Lower leg skin (tissue), 3 donors: Measurements from ENCODE around the gene SASH1.

ENCODE experiments used
- POLR2A ChIP-seq, 2 donors: fragments of 450-650 bp; IDR thresholded peaks; one replicate each; pipeline ENCODE4 v1.6.1; 2016 to 2017; ENCODE audit warnings: antibody characterized with exemption in 2 of 2, mild to moderate bottlenecking in 1 of 2, moderate library complexity in 1 of 2
- TF ChIP-seq, protein P1 (sequence below), 3 donors: fragments of 450-650 bp; IDR thresholded peaks; one replicate each; pipeline ENCODE4 v1.5.1; 2016; ENCODE audit warnings: antibody characterized with exemption in 3 of 3, mild to moderate bottlenecking in 3 of 3, moderate library complexity in 2 of 3

DNA sequence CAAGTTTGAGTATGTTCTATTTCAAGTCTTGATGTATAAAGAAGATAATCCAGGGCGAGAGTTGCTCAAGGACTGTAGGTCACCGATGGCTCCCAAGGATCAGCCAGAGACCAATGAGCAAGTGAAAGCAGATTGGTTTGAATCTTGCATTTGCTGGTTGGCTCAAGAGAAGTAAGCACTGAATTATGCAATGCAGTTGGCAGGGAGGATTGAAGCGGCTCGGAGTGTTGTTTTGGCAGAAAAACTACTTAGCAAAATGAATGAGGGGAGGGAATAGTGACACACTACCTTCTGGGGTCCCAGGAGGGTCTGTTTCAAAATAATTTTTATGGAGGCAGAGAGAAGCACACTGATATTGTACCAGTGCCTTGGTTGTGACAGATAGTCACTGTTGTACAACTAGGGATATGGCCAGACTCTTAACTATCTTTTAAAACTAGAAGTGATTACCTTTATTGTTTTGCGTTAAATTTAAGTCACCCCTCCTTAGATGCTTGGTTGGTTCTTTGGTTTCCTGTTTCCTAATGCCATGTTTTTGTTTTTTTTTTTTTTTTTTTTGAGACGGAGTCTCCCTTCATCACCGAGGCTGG, 15.7 kb downstream of the SASH1 start:
- TF ChIP-seq, protein P1, sequence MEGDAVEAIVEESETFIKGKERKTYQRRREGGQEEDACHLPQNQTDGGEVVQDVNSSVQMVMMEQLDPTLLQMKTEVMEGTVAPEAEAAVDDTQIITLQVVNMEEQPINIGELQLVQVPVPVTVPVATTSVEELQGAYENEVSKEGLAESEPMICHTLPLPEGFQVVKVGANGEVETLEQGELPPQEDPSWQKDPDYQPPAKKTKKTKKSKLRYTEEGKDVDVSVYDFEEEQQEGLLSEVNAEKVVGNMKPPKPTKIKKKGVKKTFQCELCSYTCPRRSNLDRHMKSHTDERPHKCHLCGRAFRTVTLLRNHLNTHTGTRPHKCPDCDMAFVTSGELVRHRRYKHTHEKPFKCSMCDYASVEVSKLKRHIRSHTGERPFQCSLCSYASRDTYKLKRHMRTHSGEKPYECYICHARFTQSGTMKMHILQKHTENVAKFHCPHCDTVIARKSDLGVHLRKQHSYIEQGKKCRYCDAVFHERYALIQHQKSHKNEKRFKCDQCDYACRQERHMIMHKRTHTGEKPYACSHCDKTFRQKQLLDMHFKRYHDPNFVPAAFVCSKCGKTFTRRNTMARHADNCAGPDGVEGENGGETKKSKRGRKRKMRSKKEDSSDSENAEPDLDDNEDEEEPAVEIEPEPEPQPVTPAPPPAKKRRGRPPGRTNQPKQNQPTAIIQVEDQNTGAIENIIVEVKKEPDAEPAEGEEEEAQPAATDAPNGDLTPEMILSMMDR (IDR thresholded peaks at IDR 0.05) = no peak
- no peak for TF ChIP-seq POLR2A (IDR thresholded peaks at IDR 0.05)
